Retinal pigment epithelial cell (primary cell): ENCODE results near the gene GPC3.

Experiments used
- DNase-seq: peaks from one replicate; pipeline ENCODE4 v3.0.0-alpha.2; 2010; ENCODE audit warnings: low read depth
- H3K4me3 ChIP-seq: 2 replicates; pipeline ENCODE4 v1.5.1; 2011; ENCODE audit warnings: mild to moderate bottlenecking, low read length, control low read depth, moderate library complexity
- CTCF ChIP-seq: conservative IDR thresholded peaks from 2 replicates; pipeline ENCODE4 v1.5.1; 2011; ENCODE audit warnings: low read depth, low read length, control low read depth, inconsistent platforms

Gene GPC3

GRCh38 chrX:133706890-133707289 is 278.5 kb downstream of the GPC3 start:
- DNase-seq = no peak
- no peak overlapping the region for H3K4me3 ChIP-seq
- no peak for TF ChIP-seq CTCF

GRCh38 chrX:133702230-133702629 is 283.2 kb downstream of the GPC3 start:
- DNase-seq = no peak
- no peak for TF ChIP-seq CTCF
- no peak overlapping the region for H3K4me3 ChIP-seq

- DNase-seq = no peak
- no peak for TF ChIP-seq CTCF
- no peak overlapping the region for H3K4me3 ChIP-seq
Observed at GRCh38 chrX:133699023-133699728, 286.2 kb downstream of the GPC3 start.

- DNase-seq = no peak
- H3K4me3 ChIP-seq = no peak overlapping the region
- peak; percentile 26 for TF ChIP-seq CTCF
Observed at GRCh38 chrX:133698298-133698697, 287.1 kb downstream of the GPC3 start.

- no peak overlapping the region for H3K4me3 ChIP-seq
- no peak for TF ChIP-seq CTCF
- no peak for DNase-seq
Observed at GRCh38 chrX:133697656-133698055, 287.7 kb downstream of the GPC3 start.

GRCh38 chrX:133689997-133690599 is 295.3 kb downstream of the GPC3 start:
- no peak for TF ChIP-seq CTCF
- no peak for DNase-seq

GRCh38 chrX:133685822-133686221 is 299.6 kb downstream of the GPC3 start:
- TF ChIP-seq CTCF = no peak
- no peak overlapping the region for H3K4me3 ChIP-seq
- no peak for DNase-seq

More at GRCh38 chrX:133689997-133690599, 295.3 kb downstream of the GPC3 start:
- no peak overlapping the region for H3K4me3 ChIP-seq
